HL-60 (cell line): ENCODE measurements around the gene UROD.

Experiments used
- DNase-seq, 2 experiments: peaks; one replicate each; pipeline ENCODE4 v3.0.0-alpha.2; 2010 to 2020; ENCODE audit warnings: low read depth in 1 of 2, low spot score in 1 of 2
- H3K27ac ChIP-seq: fragments of 250-450 bp; sonication (Bioruptor Pico); replicated peaks from 2 replicates; pipeline ENCODE4 v1.5.1; 2020; ENCODE audit warnings: mild to moderate bottlenecking, moderate library complexity
- H3K27me3 ChIP-seq: fragments of 250-450 bp; sonication (Bioruptor Pico); 2 replicates; pipeline ENCODE4 v1.5.1; 2021; ENCODE audit warnings: mild to moderate bottlenecking, moderate library complexity; ENCODE audit not compliant: insufficient read depth, poor library complexity, severe bottlenecking
- H3K4me3 ChIP-seq: replicated peaks from 2 replicates; pipeline ENCODE4 v1.5.1; 2011; ENCODE audit warnings: mild to moderate bottlenecking, control low read depth, low read length; ENCODE audit not compliant: insufficient read depth
- CTCF ChIP-seq: IDR thresholded peaks from one replicate; pipeline ENCODE4 v1.5.1; 2011; ENCODE audit warnings: low read length, control low read depth, inconsistent platforms; ENCODE audit not compliant: insufficient read depth
- GABPA ChIP-seq: IDR thresholded peaks from 2 replicates; pipeline ENCODE4 v1.6.1; 2012; ENCODE audit warnings: low read depth
- POLR2AphosphoS5 ChIP-seq: IDR thresholded peaks from 2 replicates; pipeline ENCODE4 v1.6.1; 2012; ENCODE audit warnings: low read depth
- REST ChIP-seq: IDR thresholded peaks from 2 replicates; pipeline ENCODE4 v1.6.1; 2012; ENCODE audit warnings: low read depth; ENCODE audit not compliant: insufficient replicate concordance
- SPI1 ChIP-seq: IDR thresholded peaks from 2 replicates; pipeline ENCODE4 v1.6.1; 2012; ENCODE audit warnings: low read depth, mild to moderate bottlenecking, borderline replicate concordance

UROD gene

GRCh38 chr1:45007311-45007710 lies 4.7 kb upstream of the UROD start:
- TF ChIP-seq POLR2AphosphoS5, result no peak
- TF ChIP-seq CTCF, result no peak
- TF ChIP-seq SPI1, result no peak
- no peak for TF ChIP-seq GABPA
- TF ChIP-seq REST, result no peak
- no peak for DNase-seq
- Histone ChIP-seq H3K27ac (no peak overlapping the region), H3K27me3 (no peaks in the 10 kb centered on the region), H3K4me3 (no peak overlapping the region)

GRCh38 chr1:45008076-45008475 lies 4.0 kb upstream of the UROD start:
- H3K27me3 ChIP-seq, result no peaks in the 10 kb centered on the region
- no peak overlapping the region for H3K4me3 ChIP-seq
- no peak overlapping the region for H3K27ac ChIP-seq
- DNase-seq, result no peak
- TF ChIP-seq SPI1 (no peak), REST (no peak), GABPA (no peak), CTCF (no peak), POLR2AphosphoS5 (no peak)

- TF ChIP-seq POLR2AphosphoS5 (no peak), REST (no peak), SPI1 (no peak), GABPA (no peak), CTCF (no peak)
- no peak for DNase-seq
- H3K27ac ChIP-seq, result no peak overlapping the region
- H3K4me3 ChIP-seq, result no peak overlapping the region
- no peaks in the 10 kb centered on the region for H3K27me3 ChIP-seq
Observed at GRCh38 chr1:45008516-45008915, 3.5 kb upstream of the UROD start.
